Transverse colon (tissue), 4 donors: ENCODE results near the gene MRPS6.

Source experiments
- CTCF ChIP-seq, 5 experiments: fragments of 200-600 bp in 3 of 5; fragments of 450-650 bp in 2 of 5; sonication (generic) in 3 of 5; IDR thresholded peaks; 1 replicate in 2 of 5; 2 replicates in 3 of 5; pipeline ENCODE4 v1.5.1; 2016 to 2017; ENCODE audit warnings: antibody characterized with exemption in 5 of 5, inconsistent platforms in 3 of 5, mild to moderate bottlenecking in 2 of 5, moderate library complexity in 1 of 5
- EP300 ChIP-seq: sonication (generic); formaldehyde crosslinking; IDR thresholded peaks from one replicate; pipeline ENCODE4 v1.6.1; 2017; ENCODE audit warnings: antibody characterized with exemption, low read depth
- POLR2A ChIP-seq: fragments of 450-650 bp; IDR thresholded peaks from one replicate; pipeline ENCODE4 v1.6.1; 2016; ENCODE audit warnings: antibody characterized with exemption, mild to moderate bottlenecking, moderate library complexity
- POLR2AphosphoS5 ChIP-seq, 3 donors: sonication (generic); formaldehyde crosslinking; IDR thresholded peaks; one replicate each; pipeline ENCODE4 v1.6.1; 2016; ENCODE audit warnings: antibody characterized with exemption in 3 of 3

- TF ChIP-seq CTCF (IDR thresholded peaks at IDR 0.05) (no peak), POLR2A (no peak), POLR2AphosphoS5 (IDR thresholded peaks at IDR 0.05) (no peak), EP300 (no peak)
Observed at GRCh38 chr21:34075760-34076660, 2.6 kb downstream of the MRPS6 start.
